Body of pancreas (tissue), 4 donors: ENCODE results near the gene CFDP1.

Experiments
- POLR2A ChIP-seq, 3 donors: fragments of 450-650 bp; IDR thresholded peaks; one replicate each; pipeline ENCODE4 v1.6.1; 2016; ENCODE audit warnings: antibody characterized with exemption in 3 of 3, mild to moderate bottlenecking in 2 of 3
- TF ChIP-seq, protein P1 (sequence below), 7 experiments: fragments of 450-650 bp in 4 of 7; fragments of 200-600 bp in 3 of 7; sonication (generic) in 3 of 7; IDR thresholded peaks; one replicate each; pipeline ENCODE4 v1.5.1; 2016 to 2019; ENCODE audit warnings: antibody characterized with exemption in 7 of 7

DNA sequence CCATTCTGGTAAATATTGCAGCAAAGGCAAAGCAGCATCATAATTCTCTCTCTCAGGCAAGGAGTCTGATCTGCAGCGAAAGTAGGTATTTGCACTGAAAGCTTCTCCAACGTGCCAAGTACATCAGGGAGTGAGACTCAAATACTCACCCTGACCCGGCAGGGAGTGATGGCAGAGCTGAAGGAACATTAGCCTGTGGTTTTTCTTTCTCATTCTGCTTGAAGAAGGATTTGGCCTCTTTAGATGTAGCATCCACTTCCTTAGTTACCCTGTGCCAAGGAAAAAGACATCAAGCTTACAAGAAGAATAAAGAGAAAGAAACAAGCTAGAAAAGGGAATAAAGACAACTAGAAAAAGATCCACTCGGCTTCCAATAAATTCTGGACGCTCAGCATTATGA is 38.4 kb downstream of the CFDP1 start:
- TF ChIP-seq, protein P1, sequence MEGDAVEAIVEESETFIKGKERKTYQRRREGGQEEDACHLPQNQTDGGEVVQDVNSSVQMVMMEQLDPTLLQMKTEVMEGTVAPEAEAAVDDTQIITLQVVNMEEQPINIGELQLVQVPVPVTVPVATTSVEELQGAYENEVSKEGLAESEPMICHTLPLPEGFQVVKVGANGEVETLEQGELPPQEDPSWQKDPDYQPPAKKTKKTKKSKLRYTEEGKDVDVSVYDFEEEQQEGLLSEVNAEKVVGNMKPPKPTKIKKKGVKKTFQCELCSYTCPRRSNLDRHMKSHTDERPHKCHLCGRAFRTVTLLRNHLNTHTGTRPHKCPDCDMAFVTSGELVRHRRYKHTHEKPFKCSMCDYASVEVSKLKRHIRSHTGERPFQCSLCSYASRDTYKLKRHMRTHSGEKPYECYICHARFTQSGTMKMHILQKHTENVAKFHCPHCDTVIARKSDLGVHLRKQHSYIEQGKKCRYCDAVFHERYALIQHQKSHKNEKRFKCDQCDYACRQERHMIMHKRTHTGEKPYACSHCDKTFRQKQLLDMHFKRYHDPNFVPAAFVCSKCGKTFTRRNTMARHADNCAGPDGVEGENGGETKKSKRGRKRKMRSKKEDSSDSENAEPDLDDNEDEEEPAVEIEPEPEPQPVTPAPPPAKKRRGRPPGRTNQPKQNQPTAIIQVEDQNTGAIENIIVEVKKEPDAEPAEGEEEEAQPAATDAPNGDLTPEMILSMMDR (IDR thresholded peaks at IDR 0.05), result no peak
- TF ChIP-seq POLR2A (IDR thresholded peaks at IDR 0.05), result no peak
